Ishikawa (cell line): ENCODE results near the gene CLECL1.

Experiments used
- CEBPB ChIP-seq: IDR thresholded peaks from 2 replicates; pipeline ENCODE4 v1.6.1; 2012
- CREB1 ChIP-seq: IDR thresholded peaks from 2 replicates; pipeline ENCODE4 v1.6.1; 2012; ENCODE audit warnings: low read depth
- EGR1 ChIP-seq: IDR thresholded peaks from 2 replicates; pipeline ENCODE4 v1.6.1; 2012
- EP300 ChIP-seq: IDR thresholded peaks from 2 replicates; pipeline ENCODE4 v1.6.1; 2012; ENCODE audit warnings: borderline replicate concordance
- NFIC ChIP-seq: IDR thresholded peaks from 2 replicates; pipeline ENCODE4 v1.6.1; 2012
- TCF12 ChIP-seq: IDR thresholded peaks from 2 replicates; pipeline ENCODE4 v1.6.1; 2012; ENCODE audit warnings: low read depth
- TEAD4 ChIP-seq: IDR thresholded peaks from 2 replicates; pipeline ENCODE4 v1.6.1; 2012
- TF ChIP-seq, protein P1 (sequence below): IDR thresholded peaks from 2 replicates; pipeline ENCODE4 v1.6.1; 2012

DNA sequence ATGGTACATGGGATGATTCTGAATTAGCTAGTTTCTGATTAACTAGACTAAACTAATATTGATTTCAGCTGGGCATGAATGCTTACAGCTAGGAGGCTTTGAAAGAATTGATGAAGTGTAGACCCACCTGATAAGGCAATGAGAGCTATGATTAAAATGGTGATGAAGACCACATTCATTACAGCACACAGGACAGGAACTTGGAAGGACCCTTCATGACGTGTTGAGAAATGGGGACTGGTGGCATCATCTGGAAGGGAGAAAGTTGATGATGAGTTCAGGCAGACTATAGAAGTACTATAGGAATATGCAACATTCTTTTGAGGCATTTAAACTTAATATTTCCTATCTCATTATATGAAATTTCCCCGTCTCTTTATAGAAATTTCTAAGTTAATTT lies 23.3 kb upstream of the CLECL1 start:
- no peak for TF ChIP-seq EP300
- TF ChIP-seq, protein P1, sequence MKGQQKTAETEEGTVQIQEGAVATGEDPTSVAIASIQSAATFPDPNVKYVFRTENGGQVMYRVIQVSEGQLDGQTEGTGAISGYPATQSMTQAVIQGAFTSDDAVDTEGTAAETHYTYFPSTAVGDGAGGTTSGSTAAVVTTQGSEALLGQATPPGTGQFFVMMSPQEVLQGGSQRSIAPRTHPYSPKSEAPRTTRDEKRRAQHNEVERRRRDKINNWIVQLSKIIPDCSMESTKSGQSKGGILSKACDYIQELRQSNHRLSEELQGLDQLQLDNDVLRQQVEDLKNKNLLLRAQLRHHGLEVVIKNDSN: no peak
- TF ChIP-seq NFIC: no peak
- no peak for TF ChIP-seq TEAD4
- no peak for TF ChIP-seq TCF12
- no peak for TF ChIP-seq CREB1
- no peak for TF ChIP-seq CEBPB
- TF ChIP-seq EGR1: no peak
